GM21360 (cell line): ENCODE measurements around the gene OR6M1.

ENCODE experiments used
- ATAC-seq: cut with Tn5 transposase; IDR thresholded peaks from one replicate; pipeline ENCODE4 v1.9.1; 2021; ENCODE audit warnings: mild to moderate bottlenecking, moderate library complexity; ENCODE audit not compliant: unreplicated experiment

Gene OR6M1

GRCh38 chr11:123775715-123776549 lies 30.2 kb downstream of the OR6M1 start:
- ATAC-seq: no peak

GRCh38 chr11:123775289-123775688 lies 30.9 kb downstream of the OR6M1 start:
- ATAC-seq: no peak

- no peak for ATAC-seq
These were observed 32.2 kb downstream of the OR6M1 start for GRCh38 chr11:123773959-123774358.

GRCh38 chr11:123773026-123773425 lies 33.1 kb downstream of the OR6M1 start:
- no peak for ATAC-seq

- no peak for ATAC-seq
These were observed 34.5 kb downstream of the OR6M1 start for GRCh38 chr11:123771664-123772063.

GRCh38 chr11:123770712-123771111 lies 35.4 kb downstream of the OR6M1 start:
- no peak for ATAC-seq

- ATAC-seq: no peak
These were observed 40.5 kb downstream of the OR6M1 start for GRCh38 chr11:123765601-123766000.

GRCh38 chr11:123762422-123762821 lies 43.7 kb downstream of the OR6M1 start:
- ATAC-seq: no peak

- ATAC-seq: peak; percentile 94
These were observed 45.3 kb downstream of the OR6M1 start for GRCh38 chr11:123760894-123761293.

- no peak for ATAC-seq
These were observed 48.2 kb downstream of the OR6M1 start for GRCh38 chr11:123757976-123758375.

GRCh38 chr11:123755813-123756212 lies 50.3 kb downstream of the OR6M1 start:
- no peak for ATAC-seq
